MM.1S (cell line): ENCODE data around the gene DNAH7.
"Not testable (repeated sequence)": the region's sequence is repeated elsewhere in the genome, so short reads cannot be mapped to it uniquely, and the experiment has no call there.

Experiments
- DNase-seq: peaks from one replicate; pipeline ENCODE4 v3.0.0-alpha.2; 2015
- H2AFZ ChIP-seq: fragments of 300-600 bp; sonication (generic); 2 replicates; pipeline ENCODE4 v1.6.0; 2016; ENCODE audit warnings: antibody characterized with exemption, low read length
- H3F3A ChIP-seq: fragments of 300-600 bp; sonication (generic); 2 replicates; pipeline ENCODE4 v1.6.1; 2016; ENCODE audit warnings: mild to moderate bottlenecking, antibody characterized with exemption, low read length, moderate library complexity, mixed read lengths; ENCODE audit not compliant: insufficient read depth
- H3K27ac ChIP-seq: fragments of 300-600 bp; sonication (generic); 2 replicates; pipeline ENCODE4 v1.5.1; 2016; ENCODE audit warnings: mild to moderate bottlenecking, low read length
- H3K27me3 ChIP-seq: fragments of 300-600 bp; sonication (generic); replicated peaks from 2 replicates; pipeline ENCODE4 v1.6.0; 2016; ENCODE audit warnings: low read length; ENCODE audit not compliant: insufficient read depth
- H3K36me3 ChIP-seq: fragments of 300-600 bp; sonication (generic); replicated peaks from 2 replicates; pipeline ENCODE4 v1.6.1; 2016; ENCODE audit warnings: mild to moderate bottlenecking, low read length, mixed read lengths; ENCODE audit not compliant: insufficient read depth
- H3K4me1 ChIP-seq: fragments of 300-600 bp; sonication (generic); 2 replicates; pipeline ENCODE4 v1.6.1; 2016; ENCODE audit warnings: low read length, mixed read lengths
- H3K4me2 ChIP-seq: fragments of 300-600 bp; sonication (generic); 2 replicates; pipeline ENCODE4 v1.6.0; 2016; ENCODE audit warnings: low read depth, low read length
- H3K4me3 ChIP-seq: fragments of 300-600 bp; sonication (generic); 2 replicates; pipeline ENCODE4 v1.5.1; 2016; ENCODE audit warnings: low read length, mixed read lengths
- H3K79me2 ChIP-seq: fragments of 300-600 bp; sonication (generic); 2 replicates; pipeline ENCODE4 v1.6.1; 2016; ENCODE audit warnings: mixed run types, low read length, mixed read lengths
- H3K9ac ChIP-seq: fragments of 300-600 bp; sonication (generic); 2 replicates; pipeline ENCODE4 v1.6.1; 2016; ENCODE audit warnings: low read length, mixed read lengths
- H3K9me2 ChIP-seq: fragments of 300-600 bp; sonication (generic); replicated peaks from 2 replicates; pipeline ENCODE4 v1.6.1; 2016; ENCODE audit warnings: mild to moderate bottlenecking, low read length, mixed read lengths; ENCODE audit not compliant: insufficient read depth
- H3K9me3 ChIP-seq: fragments of 300-600 bp; sonication (generic); replicated peaks from 2 replicates; pipeline ENCODE4 v1.6.1; 2016; ENCODE audit warnings: mild to moderate bottlenecking, low read length, mixed read lengths; ENCODE audit not compliant: insufficient read depth
- H4K20me1 ChIP-seq: fragments of 300-600 bp; sonication (generic); 2 replicates; pipeline ENCODE4 v1.6.1; 2016; ENCODE audit warnings: mild to moderate bottlenecking, low read length, moderate library complexity, mixed read lengths; ENCODE audit not compliant: insufficient read depth
- EZH2 ChIP-seq: fragments of 300-600 bp; sonication (generic); optimal IDR thresholded peaks from 2 replicates; pipeline ENCODE3; 2017; ENCODE audit warnings: low read depth, mild to moderate bottlenecking, antibody characterized with exemption, low read length, mixed read lengths
- EZH2phosphoT487 ChIP-seq: fragments of 300-600 bp; sonication (generic); IDR thresholded peaks from 2 replicates; pipeline ENCODE4 v1.6.1; 2018; ENCODE audit warnings: antibody characterized with exemption, low read length
- TF ChIP-seq, protein P1 (sequence below): fragments of 300-600 bp; sonication (generic); IDR thresholded peaks from 2 replicates; pipeline ENCODE4 v1.5.1; 2016; ENCODE audit warnings: antibody characterized with exemption, low read length, mixed read lengths

DNAH7 gene

GRCh38 chr2:195934484-195934883, 134.2 kb downstream of the DNAH7 start:
- DNase-seq: no peak
- no peaks in the 10 kb centered on the region for H3K79me2 ChIP-seq
- H2AFZ ChIP-seq: no peak overlapping the region
- no peaks in the 10 kb centered on the region for H3F3A ChIP-seq
- H3K9ac ChIP-seq: no peak overlapping the region
- H3K4me2 ChIP-seq: no peak overlapping the region
- no peaks in the 10 kb centered on the region for H3K27me3 ChIP-seq
- H4K20me1 ChIP-seq: no peaks in the 10 kb centered on the region
- H3K9me2 ChIP-seq: no peaks in the 10 kb centered on the region
- H3K27ac ChIP-seq: no peak overlapping the region
- no peaks in the 10 kb centered on the region for H3K4me1 ChIP-seq
- H3K36me3 ChIP-seq: no peaks in the 10 kb centered on the region
- H3K9me3 ChIP-seq: no peaks in the 10 kb centered on the region
- H3K4me3 ChIP-seq: no peak overlapping the region
- TF ChIP-seq, protein P1, sequence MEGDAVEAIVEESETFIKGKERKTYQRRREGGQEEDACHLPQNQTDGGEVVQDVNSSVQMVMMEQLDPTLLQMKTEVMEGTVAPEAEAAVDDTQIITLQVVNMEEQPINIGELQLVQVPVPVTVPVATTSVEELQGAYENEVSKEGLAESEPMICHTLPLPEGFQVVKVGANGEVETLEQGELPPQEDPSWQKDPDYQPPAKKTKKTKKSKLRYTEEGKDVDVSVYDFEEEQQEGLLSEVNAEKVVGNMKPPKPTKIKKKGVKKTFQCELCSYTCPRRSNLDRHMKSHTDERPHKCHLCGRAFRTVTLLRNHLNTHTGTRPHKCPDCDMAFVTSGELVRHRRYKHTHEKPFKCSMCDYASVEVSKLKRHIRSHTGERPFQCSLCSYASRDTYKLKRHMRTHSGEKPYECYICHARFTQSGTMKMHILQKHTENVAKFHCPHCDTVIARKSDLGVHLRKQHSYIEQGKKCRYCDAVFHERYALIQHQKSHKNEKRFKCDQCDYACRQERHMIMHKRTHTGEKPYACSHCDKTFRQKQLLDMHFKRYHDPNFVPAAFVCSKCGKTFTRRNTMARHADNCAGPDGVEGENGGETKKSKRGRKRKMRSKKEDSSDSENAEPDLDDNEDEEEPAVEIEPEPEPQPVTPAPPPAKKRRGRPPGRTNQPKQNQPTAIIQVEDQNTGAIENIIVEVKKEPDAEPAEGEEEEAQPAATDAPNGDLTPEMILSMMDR: no peak
- TF ChIP-seq EZH2phosphoT487: no peak
- no peak for TF ChIP-seq EZH2

DNA sequence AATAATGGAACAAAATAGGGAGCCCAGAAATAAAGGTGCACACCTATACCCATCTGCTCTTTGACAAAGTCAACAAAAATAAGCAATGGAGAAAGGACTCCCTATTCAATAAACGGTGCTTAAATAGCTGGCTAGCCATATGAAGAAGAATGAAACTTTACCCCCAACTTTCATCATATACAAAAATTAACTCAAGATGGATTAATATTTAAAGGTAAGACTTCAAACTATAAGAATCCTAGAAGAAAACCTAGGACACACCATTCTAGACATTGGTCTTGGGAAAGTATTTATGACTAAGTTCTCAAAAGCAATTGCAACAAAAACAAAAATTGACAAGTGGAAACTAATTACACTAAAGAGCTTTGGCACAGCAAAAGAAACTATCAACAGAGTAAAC, 139.1 kb downstream of the DNAH7 start:
- H3K27me3 ChIP-seq: no peaks in the 10 kb centered on the region
- H3K9me2 ChIP-seq: no peaks in the 10 kb centered on the region
- no peak overlapping the region for H3K4me3 ChIP-seq
- no peaks in the 10 kb centered on the region for H3F3A ChIP-seq
- no peak for DNase-seq
- H3K27ac ChIP-seq: no peak overlapping the region
- H3K9me3 ChIP-seq: no peaks in the 10 kb centered on the region
- no peaks in the 10 kb centered on the region for H4K20me1 ChIP-seq
- H3K36me3 ChIP-seq: no peaks in the 10 kb centered on the region
- no peak for TF ChIP-seq EZH2
- no peak for TF ChIP-seq EZH2phosphoT487
- TF ChIP-seq, protein P1: no peak
- no peak overlapping the region for H3K4me2 ChIP-seq
- no peak overlapping the region for H2AFZ ChIP-seq
- no peak overlapping the region for H3K9ac ChIP-seq
- H3K79me2 ChIP-seq: no peaks in the 10 kb centered on the region
- H3K4me1 ChIP-seq: no peaks in the 10 kb centered on the region

- Histone ChIP-seq H3F3A (no peaks in the 10 kb centered on the region), H3K36me3 (no peaks in the 10 kb centered on the region), H3K4me2 (no peak overlapping the region), H4K20me1 (no peaks in the 10 kb centered on the region), H3K27ac (no peak overlapping the region), H3K9ac (no peak overlapping the region), H3K27me3 (no peaks in the 10 kb centered on the region), H3K4me3 (no peak overlapping the region), H3K9me3 (no peaks in the 10 kb centered on the region), H3K4me1 (no peaks in the 10 kb centered on the region), H2AFZ (no peak overlapping the region), H3K9me2 (no peaks in the 10 kb centered on the region), H3K79me2 (no peaks in the 10 kb centered on the region)
- DNase-seq: no peak
- no peak for TF ChIP-seq EZH2phosphoT487
- TF ChIP-seq EZH2: no peak
- TF ChIP-seq, protein P1: no peak
Measured at GRCh38 chr2:195925120-195925519, 143.5 kb downstream of the DNAH7 start.

- Histone ChIP-seq H3K36me3 (no peaks in the 10 kb centered on the region), H3K9ac (no peak overlapping the region), H2AFZ (no peak overlapping the region), H3K27ac (no peak overlapping the region), H3K79me2 (no peaks in the 10 kb centered on the region), H3K4me1 (no peaks in the 10 kb centered on the region), H3K4me2 (no peak overlapping the region), H3F3A (no peaks in the 10 kb centered on the region), H3K27me3 (no peaks in the 10 kb centered on the region), H3K4me3 (no peak overlapping the region), H4K20me1 (no peaks in the 10 kb centered on the region), H3K9me2 (no peaks in the 10 kb centered on the region), H3K9me3 (no peaks in the 10 kb centered on the region)
- DNase-seq: no peak
- TF ChIP-seq, protein P1: no peak
- TF ChIP-seq EZH2 (no peak), EZH2phosphoT487 (no peak)
Measured at GRCh38 chr2:195923889-195924288, 144.7 kb downstream of the DNAH7 start.

DNA sequence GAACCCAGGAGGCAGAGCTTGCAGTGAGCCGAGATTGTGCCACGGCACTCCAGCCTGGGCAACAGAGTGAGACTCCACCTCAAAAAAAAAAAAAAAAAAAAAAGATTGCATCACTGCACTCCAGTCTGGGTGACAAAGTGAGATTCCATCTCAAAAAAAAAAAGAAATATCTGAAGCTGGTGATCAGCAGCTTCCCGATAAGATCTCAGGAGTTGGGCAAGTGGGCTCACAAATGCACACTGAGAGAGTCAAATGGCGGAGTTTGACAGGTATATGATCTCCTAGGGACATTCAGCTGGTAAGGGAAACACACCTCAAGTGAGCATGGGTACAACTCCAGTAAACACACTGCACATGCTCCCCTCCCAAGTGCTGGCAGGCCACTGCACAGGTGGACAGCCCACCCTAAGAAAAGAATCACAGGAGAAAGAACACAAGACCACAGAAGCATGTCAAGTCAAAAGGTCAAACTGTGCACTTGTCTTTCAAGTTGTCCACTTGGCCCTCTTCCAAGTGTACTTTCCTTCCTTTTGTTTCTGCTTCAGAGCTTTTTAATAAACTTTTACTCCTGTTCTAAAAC, 151.5 kb downstream of the DNAH7 start:
- not testable (repeated sequence) for H3K4me2 ChIP-seq, H3K9me2 ChIP-seq, H3K4me1 ChIP-seq, H4K20me1 ChIP-seq, H3K9ac ChIP-seq, H3K79me2 ChIP-seq, H3K9me3 ChIP-seq, H3K27me3 ChIP-seq, H3K4me3 ChIP-seq, H3K36me3 ChIP-seq, DNase-seq, H2AFZ ChIP-seq, H3K27ac ChIP-seq, H3F3A ChIP-seq
